ENCODE data around the gene ZNF71.

GRCh38 chr19:56667311-56667870 lies 72.3 kb downstream of the ZNF71 start:
- TF ChIP-seq CTCF (IDR thresholded peaks at IDR 0.05) (no peak), POLR2A (IDR thresholded peaks at IDR 0.05) (no peak)
